ENCODE measurements around the gene ATP8A2.

- TF ChIP-seq ZNF24 (IDR thresholded peaks at IDR 0.05) (no peak), CTCF (IDR thresholded peaks at IDR 0.05 in 2 of 3, conservative IDR thresholded peaks at IDR 0.05 in 1 of 3; ENCODE audit: control insufficient read depth in 2 of 3, extremely low read depth in 1 of 3, insufficient read depth in 1 of 3, low read depth in 3 of 3, low read length in 3 of 3) (no peak), EGR1 (IDR thresholded peaks at IDR 0.05; ENCODE audit: borderline replicate concordance in 1 of 2, low read depth in 2 of 2, low read length in 2 of 2) (no peak), POLR2A (IDR thresholded peaks at IDR 0.05; ENCODE audit: low read depth, low read length) (no peak), STAT1 (conservative IDR thresholded peaks at IDR 0.05) (no peak), SUZ12 (IDR thresholded peaks at IDR 0.05; ENCODE audit: unreplicated experiment) (no peak), CHD4 (IDR thresholded peaks at IDR 0.05) (no peak), SIN3A (IDR thresholded peaks at IDR 0.05; ENCODE audit: low read depth, low read length) (no peak)
- TF ChIP-seq, protein P1, sequence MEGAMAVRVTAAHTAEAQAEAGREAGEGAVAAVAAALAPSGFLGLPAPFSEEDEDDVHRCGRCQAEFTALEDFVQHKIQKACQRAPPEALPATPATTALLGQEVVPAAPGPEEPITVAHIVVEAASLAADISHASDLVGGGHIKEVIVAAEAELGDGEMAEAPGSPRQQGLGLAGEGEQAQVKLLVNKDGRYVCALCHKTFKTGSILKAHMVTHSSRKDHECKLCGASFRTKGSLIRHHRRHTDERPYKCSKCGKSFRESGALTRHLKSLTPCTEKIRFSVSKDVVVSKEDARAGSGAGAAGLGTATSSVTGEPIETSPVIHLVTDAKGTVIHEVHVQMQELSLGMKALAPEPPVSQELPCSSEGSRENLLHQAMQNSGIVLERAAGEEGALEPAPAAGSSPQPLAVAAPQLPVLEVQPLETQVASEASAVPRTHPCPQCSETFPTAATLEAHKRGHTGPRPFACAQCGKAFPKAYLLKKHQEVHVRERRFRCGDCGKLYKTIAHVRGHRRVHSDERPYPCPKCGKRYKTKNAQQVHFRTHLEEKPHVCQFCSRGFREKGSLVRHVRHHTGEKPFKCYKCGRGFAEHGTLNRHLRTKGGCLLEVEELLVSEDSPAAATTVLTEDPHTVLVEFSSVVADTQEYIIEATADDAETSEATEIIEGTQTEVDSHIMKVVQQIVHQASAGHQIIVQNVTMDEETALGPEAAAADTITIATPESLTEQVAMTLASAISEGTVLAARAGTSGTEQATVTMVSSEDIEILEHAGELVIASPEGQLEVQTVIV (IDR thresholded peaks at IDR 0.05; ENCODE audit: borderline replicate concordance, partially characterized antibody), result no peak
Measured at GRCh38 chr13:25860862-25861261, 489.1 kb downstream of the ATP8A2 start.

All from GM12878 (cell line).